Neural cell (in vitro differentiated cells): ENCODE data around the gene CAPN10. TPM values are rescaled to one million over a fixed set of nuclear protein-coding genes. Genes with fewer than 3 reads are reported as not detected.

Experiments
- H2AFZ ChIP-seq: fragments of 200-600, 300-800 bp; sonication (generic), shearing (Covaris generic); 2 replicates; pipeline ENCODE4 v1.6.0; 2014; ENCODE audit warnings: low read depth, mild to moderate bottlenecking, antibody characterized with exemption, low read length, moderate library complexity
- H3F3A ChIP-seq: fragments of 200-600 bp; shearing (Covaris generic); 2 replicates; pipeline ENCODE4 v1.6.1; 2016; ENCODE audit warnings: mild to moderate bottlenecking, moderate library complexity, mixed read lengths, antibody characterized with exemption, low read length; ENCODE audit not compliant: insufficient read depth, poor library complexity, severe bottlenecking
- H3K27ac ChIP-seq: fragments of 200-600, 300-800 bp; sonication (generic), shearing (Covaris generic); 2 replicates; pipeline ENCODE4 v1.5.1; 2014; ENCODE audit warnings: mild to moderate bottlenecking, low read length, moderate library complexity
- H3K27me3 ChIP-seq: fragments of 300-800, 200-600 bp; sonication (generic), shearing (Covaris generic); 2 replicates; pipeline ENCODE4 v1.6.0; 2014; ENCODE audit warnings: mild to moderate bottlenecking, low read depth, low read length, moderate library complexity; ENCODE audit not compliant: insufficient read depth
- H3K36me3 ChIP-seq: fragments of 300-800, 200-600 bp; sonication (generic), shearing (Covaris generic); 2 replicates; pipeline ENCODE4 v1.5.1; 2014; ENCODE audit warnings: mild to moderate bottlenecking, antibody characterized with exemption, low read length, moderate library complexity; ENCODE audit not compliant: insufficient read depth
- H3K4me2 ChIP-seq: fragments of 300-800, 200-600 bp; sonication (generic), shearing (Covaris generic); 2 replicates; pipeline ENCODE4 v1.6.0; 2014; ENCODE audit warnings: mild to moderate bottlenecking, low read length
- H3K4me3 ChIP-seq: fragments of 300-800, 200-600 bp; sonication (generic), shearing (Covaris generic); 2 replicates; pipeline ENCODE4 v1.5.1; 2014; ENCODE audit warnings: mild to moderate bottlenecking, low read length, moderate library complexity
- H3K79me2 ChIP-seq: fragments of 200-600 bp; shearing (Covaris generic); replicated peaks from 2 replicates; pipeline ENCODE4 v1.6.0; 2014; ENCODE audit warnings: mild to moderate bottlenecking, low read length, moderate library complexity; ENCODE audit not compliant: insufficient read depth
- H3K9ac ChIP-seq: fragments of 300-800, 200-600 bp; sonication (generic), shearing (Covaris generic); 2 replicates; pipeline ENCODE4 v1.6.1; 2016; ENCODE audit warnings: mild to moderate bottlenecking, low read length, mixed read lengths
- H3K9me2 ChIP-seq: fragments of 200-600 bp; shearing (Covaris generic); 2 replicates; pipeline ENCODE4 v1.6.1; 2016; ENCODE audit warnings: mild to moderate bottlenecking, low read length, mixed read lengths; ENCODE audit not compliant: insufficient read depth
- H3K9me3 ChIP-seq: fragments of 200-600, 300-800 bp; sonication (generic), shearing (Covaris generic); 2 replicates; pipeline ENCODE4 v1.6.1; 2016; ENCODE audit warnings: mild to moderate bottlenecking, mixed run types, low read length, moderate library complexity, mixed read lengths
- H4K20me1 ChIP-seq: fragments of 200-600 bp; shearing (Covaris generic); 2 replicates; pipeline ENCODE4 v1.6.1; 2016; ENCODE audit warnings: mild to moderate bottlenecking, mixed run types; ENCODE audit not compliant: insufficient read depth
- EP300 ChIP-seq: fragments of 450-650 bp; conservative IDR thresholded peaks from 2 replicates; pipeline ENCODE4 v1.6.1; 2014; ENCODE audit warnings: antibody characterized with exemption, mild to moderate bottlenecking, moderate library complexity; ENCODE audit not compliant: poor library complexity, severe bottlenecking
- EZH2 ChIP-seq: fragments of 200-600, 300-800 bp; shearing (Covaris generic), sonication (generic); IDR thresholded peaks from 2 replicates; pipeline ENCODE4 v1.6.1; 2014; ENCODE audit warnings: antibody characterized with exemption, low read length, borderline replicate concordance, mild to moderate bottlenecking; ENCODE audit not compliant: insufficient read depth, poor library complexity, severe bottlenecking
- MXI1 ChIP-seq: fragments of 450-650 bp; conservative IDR thresholded peaks from 2 replicates; pipeline ENCODE4 v1.6.1; 2014; ENCODE audit warnings: antibody characterized with exemption, mild to moderate bottlenecking; ENCODE audit not compliant: poor library complexity, severe bottlenecking
- POLR2AphosphoS5 ChIP-seq: IDR thresholded peaks from 2 replicates; pipeline ENCODE4 v1.6.1; 2012
- RAD21 ChIP-seq: fragments of 450-650 bp; conservative IDR thresholded peaks from 2 replicates; pipeline ENCODE4 v1.6.1; 2014; ENCODE audit warnings: antibody characterized with exemption, mild to moderate bottlenecking, moderate library complexity
- SMC3 ChIP-seq: fragments of 450-650 bp; conservative IDR thresholded peaks from 2 replicates; pipeline ENCODE4 v1.6.1; 2014; ENCODE audit warnings: antibody characterized with exemption, mild to moderate bottlenecking, moderate library complexity; ENCODE audit not compliant: poor library complexity
- TAF1 ChIP-seq: IDR thresholded peaks from 2 replicates; pipeline ENCODE4 v1.6.1; 2012; ENCODE audit warnings: low read depth
- polyA plus RNA-seq: library from polyadenylated mRNA; depleted of rRNA; stranded (reverse); fragments of >200 nt; gene quantifications from 2 replicates; pipeline ENCODE4 v1.2.3, GENCODE V29; 2014
- TF ChIP-seq, protein P1 (sequence below): fragments of 450-650 bp; IDR thresholded peaks from 2 replicates; pipeline ENCODE4 v1.5.1; 2014; ENCODE audit warnings: antibody characterized with exemption, mild to moderate bottlenecking, moderate library complexity; ENCODE audit not compliant: poor library complexity, severe bottlenecking
- TF ChIP-seq, protein P2 (sequence below): IDR thresholded peaks from 2 replicates; pipeline ENCODE4 v1.6.1; 2012; ENCODE audit warnings: borderline replicate concordance

The CAPN10 gene
- polyA plus RNA-seq, 1 donor from 2014 or later: 120 TPM

DNA sequence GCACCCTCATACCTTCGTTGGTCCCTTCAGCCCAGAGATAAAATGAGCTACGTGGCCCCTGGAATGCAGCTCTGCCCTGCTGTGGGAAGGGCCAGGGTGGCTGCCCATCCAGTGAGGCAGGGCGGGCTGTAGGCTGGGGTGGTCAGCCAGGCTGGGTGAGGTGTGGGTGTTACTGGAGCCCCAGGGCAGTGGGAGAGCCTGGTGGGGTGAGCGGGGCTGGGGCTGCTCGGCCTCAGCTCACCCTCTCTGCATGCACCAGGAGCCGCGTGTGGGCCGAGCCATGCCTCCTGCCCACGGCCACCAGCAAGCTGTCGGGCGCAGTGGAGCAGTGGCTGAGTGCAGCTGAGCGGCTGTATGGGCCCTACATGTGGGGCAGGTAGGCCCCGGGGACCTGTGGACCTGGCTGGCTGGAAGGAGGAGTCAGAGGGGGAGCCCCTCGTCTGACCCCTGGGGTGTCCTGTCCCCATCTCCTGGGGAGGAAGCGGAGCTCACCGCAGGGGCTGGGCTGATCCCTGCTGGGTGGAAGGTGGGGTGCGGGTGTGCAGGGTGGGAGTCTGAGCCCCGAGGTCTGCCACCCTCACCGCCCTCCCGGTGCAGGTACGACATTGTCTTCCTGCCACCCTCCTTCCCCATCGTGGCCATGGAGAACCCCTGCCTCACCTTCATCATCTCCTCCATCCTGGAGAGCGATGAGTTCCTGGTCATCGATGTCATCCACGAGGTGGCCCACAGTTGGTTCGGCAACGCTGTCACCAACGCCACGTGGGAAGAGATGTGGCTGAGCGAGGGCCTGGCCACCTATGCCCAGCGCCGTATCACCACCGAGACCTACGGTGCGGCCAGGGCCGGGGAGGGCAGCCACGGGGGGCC, 12.8 kb upstream of the CAPN10 start:
- Histone ChIP-seq H3K4me2 (no peak overlapping the region), H3K27me3 (no peaks in the 10 kb centered on the region), H3K9ac (no peak overlapping the region), H2AFZ (no peak overlapping the region), H3K9me2 (no peaks in the 10 kb centered on the region), H4K20me1 (no peaks in the 10 kb centered on the region), H3K79me2 (peaks cover 6% of the 10 kb centered on the region), H3K27ac (no peak overlapping the region), H3K9me3 (no peaks in the 10 kb centered on the region), H3K4me3 (no peak overlapping the region), H3F3A (no peaks in the 10 kb centered on the region), H3K36me3 (no peaks in the 10 kb centered on the region)
- TF ChIP-seq EZH2 (no peak), POLR2AphosphoS5 (no peak), RAD21 (no peak), EP300 (no peak), TAF1 (no peak), MXI1 (no peak), SMC3 (no peak)
- TF ChIP-seq, protein P1, sequence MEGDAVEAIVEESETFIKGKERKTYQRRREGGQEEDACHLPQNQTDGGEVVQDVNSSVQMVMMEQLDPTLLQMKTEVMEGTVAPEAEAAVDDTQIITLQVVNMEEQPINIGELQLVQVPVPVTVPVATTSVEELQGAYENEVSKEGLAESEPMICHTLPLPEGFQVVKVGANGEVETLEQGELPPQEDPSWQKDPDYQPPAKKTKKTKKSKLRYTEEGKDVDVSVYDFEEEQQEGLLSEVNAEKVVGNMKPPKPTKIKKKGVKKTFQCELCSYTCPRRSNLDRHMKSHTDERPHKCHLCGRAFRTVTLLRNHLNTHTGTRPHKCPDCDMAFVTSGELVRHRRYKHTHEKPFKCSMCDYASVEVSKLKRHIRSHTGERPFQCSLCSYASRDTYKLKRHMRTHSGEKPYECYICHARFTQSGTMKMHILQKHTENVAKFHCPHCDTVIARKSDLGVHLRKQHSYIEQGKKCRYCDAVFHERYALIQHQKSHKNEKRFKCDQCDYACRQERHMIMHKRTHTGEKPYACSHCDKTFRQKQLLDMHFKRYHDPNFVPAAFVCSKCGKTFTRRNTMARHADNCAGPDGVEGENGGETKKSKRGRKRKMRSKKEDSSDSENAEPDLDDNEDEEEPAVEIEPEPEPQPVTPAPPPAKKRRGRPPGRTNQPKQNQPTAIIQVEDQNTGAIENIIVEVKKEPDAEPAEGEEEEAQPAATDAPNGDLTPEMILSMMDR: no peak
- TF ChIP-seq, protein P2, sequence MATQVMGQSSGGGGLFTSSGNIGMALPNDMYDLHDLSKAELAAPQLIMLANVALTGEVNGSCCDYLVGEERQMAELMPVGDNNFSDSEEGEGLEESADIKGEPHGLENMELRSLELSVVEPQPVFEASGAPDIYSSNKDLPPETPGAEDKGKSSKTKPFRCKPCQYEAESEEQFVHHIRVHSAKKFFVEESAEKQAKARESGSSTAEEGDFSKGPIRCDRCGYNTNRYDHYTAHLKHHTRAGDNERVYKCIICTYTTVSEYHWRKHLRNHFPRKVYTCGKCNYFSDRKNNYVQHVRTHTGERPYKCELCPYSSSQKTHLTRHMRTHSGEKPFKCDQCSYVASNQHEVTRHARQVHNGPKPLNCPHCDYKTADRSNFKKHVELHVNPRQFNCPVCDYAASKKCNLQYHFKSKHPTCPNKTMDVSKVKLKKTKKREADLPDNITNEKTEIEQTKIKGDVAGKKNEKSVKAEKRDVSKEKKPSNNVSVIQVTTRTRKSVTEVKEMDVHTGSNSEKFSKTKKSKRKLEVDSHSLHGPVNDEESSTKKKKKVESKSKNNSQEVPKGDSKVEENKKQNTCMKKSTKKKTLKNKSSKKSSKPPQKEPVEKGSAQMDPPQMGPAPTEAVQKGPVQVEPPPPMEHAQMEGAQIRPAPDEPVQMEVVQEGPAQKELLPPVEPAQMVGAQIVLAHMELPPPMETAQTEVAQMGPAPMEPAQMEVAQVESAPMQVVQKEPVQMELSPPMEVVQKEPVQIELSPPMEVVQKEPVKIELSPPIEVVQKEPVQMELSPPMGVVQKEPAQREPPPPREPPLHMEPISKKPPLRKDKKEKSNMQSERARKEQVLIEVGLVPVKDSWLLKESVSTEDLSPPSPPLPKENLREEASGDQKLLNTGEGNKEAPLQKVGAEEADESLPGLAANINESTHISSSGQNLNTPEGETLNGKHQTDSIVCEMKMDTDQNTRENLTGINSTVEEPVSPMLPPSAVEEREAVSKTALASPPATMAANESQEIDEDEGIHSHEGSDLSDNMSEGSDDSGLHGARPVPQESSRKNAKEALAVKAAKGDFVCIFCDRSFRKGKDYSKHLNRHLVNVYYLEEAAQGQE: no peak

DNA sequence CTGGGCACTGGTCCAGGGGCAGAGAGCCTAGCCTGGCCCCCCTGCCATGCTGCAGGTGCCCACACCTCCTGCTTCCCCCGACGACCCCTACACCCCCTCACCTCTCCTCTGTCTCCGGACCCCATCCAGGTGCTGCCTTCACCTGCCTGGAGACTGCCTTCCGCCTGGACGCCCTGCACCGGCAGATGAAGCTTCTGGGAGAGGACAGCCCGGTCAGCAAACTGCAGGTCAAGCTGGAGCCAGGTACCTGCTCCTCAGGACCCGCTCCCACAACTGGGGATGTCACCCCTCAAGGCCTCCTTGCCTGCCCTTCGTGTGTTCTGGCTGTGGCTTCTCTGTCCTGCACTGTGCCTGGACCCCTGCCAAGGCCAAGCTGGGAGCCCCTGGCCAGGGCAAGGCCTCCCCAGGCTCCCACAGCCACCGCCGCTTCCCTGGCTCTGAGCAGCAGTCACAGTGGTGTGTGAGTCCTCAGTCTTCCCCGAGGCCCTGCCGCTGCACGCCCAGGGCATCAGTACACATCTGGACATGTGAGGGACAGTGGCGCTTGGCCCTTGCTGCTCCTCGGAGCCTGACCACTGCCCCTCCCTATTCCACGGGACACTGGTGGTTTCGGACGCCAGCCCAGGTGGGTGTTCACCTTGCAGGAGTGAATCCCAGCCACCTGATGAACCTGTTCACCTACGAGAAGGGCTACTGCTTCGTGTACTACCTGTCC, 12.0 kb upstream of the CAPN10 start:
- TF ChIP-seq, protein P2: no peak
- no peak for TF ChIP-seq TAF1
- no peak for TF ChIP-seq EZH2
- TF ChIP-seq SMC3: no peak
- no peak for TF ChIP-seq POLR2AphosphoS5
- no peak for TF ChIP-seq MXI1
- TF ChIP-seq, protein P1: no peak
- no peak for TF ChIP-seq RAD21
- no peak for TF ChIP-seq EP300

More for the DNA sequence above, 12.0 kb upstream of the CAPN10 start:
- no peak overlapping the region for H3K9ac ChIP-seq
- no peak overlapping the region for H3K4me3 ChIP-seq
- no peaks in the 10 kb centered on the region for H3K27me3 ChIP-seq
- H3K9me3 ChIP-seq: no peaks in the 10 kb centered on the region
- no peaks in the 10 kb centered on the region for H4K20me1 ChIP-seq
- H3F3A ChIP-seq: no peaks in the 10 kb centered on the region
- H3K4me2 ChIP-seq: no peak overlapping the region
- H3K36me3 ChIP-seq: no peaks in the 10 kb centered on the region
- no peak overlapping the region for H2AFZ ChIP-seq
- H3K79me2 ChIP-seq: peaks cover 6% of the 10 kb centered on the region
- no peak overlapping the region for H3K27ac ChIP-seq
- H3K9me2 ChIP-seq: no peaks in the 10 kb centered on the region
